NCI-H146 (cell line): Measurements from ENCODE around the gene THAP2.

Source experiments
- DNase-seq: peaks from one replicate; lab custom pipeline; 2025; lab: John Stamatoyannopoulos, UW

THAP2 gene

GRCh38 chr12:71663561-71664410 lies at the start of gene THAP2, which contains the start of gene ZFC3H1:
THAP2 (plus strand) TSS chr12:71664301; CDS start chr12:71664510, 209 bp downstream.
ZFC3H1 (minus strand) TSS chr12:71663848; CDS start chr12:71663610, 238 bp downstream.
- peak; percentile 99 for DNase-seq

GRCh38 chr12:71621938-71622337 lies 42.2 kb upstream of the THAP2 start:
- DNase-seq = no peak

GRCh38 chr12:71625476-71625875 lies 38.6 kb upstream of the THAP2 start:
- DNase-seq = no peak

- DNase-seq = no peak
Measured at GRCh38 chr12:71626098-71626497, 38.0 kb upstream of the THAP2 start.

GRCh38 chr12:71626768-71627167 lies 37.3 kb upstream of the THAP2 start:
- no peak for DNase-seq

GRCh38 chr12:71627438-71628002 lies 36.6 kb upstream of the THAP2 start:
- DNase-seq = no peak

- DNase-seq = peak; percentile 61
Measured at GRCh38 chr12:71636704-71637115, 27.4 kb upstream of the THAP2 start.

GRCh38 chr12:71638499-71638898 lies 25.6 kb upstream of the THAP2 start:
- no peak for DNase-seq

- DNase-seq = no peak
Measured at GRCh38 chr12:71639341-71639760, 24.8 kb upstream of the THAP2 start.

- no peak for DNase-seq
Measured at GRCh38 chr12:71640316-71640715, 23.8 kb upstream of the THAP2 start.

- DNase-seq = no peak
Measured at GRCh38 chr12:71641390-71641789, 22.7 kb upstream of the THAP2 start.

GRCh38 chr12:71642264-71642663 lies 21.8 kb upstream of the THAP2 start:
- no peak for DNase-seq

- DNase-seq = no peak
Measured at GRCh38 chr12:71645268-71645667, 18.8 kb upstream of the THAP2 start.

- DNase-seq = no peak
Measured at GRCh38 chr12:71646512-71646911, 17.6 kb upstream of the THAP2 start.

- DNase-seq = no peak
Measured at GRCh38 chr12:71648537-71648936, 15.6 kb upstream of the THAP2 start.

GRCh38 chr12:71649401-71649800 lies 14.7 kb upstream of the THAP2 start:
- no peak for DNase-seq

- DNase-seq = no peak
Measured at GRCh38 chr12:71652656-71653055, 11.4 kb upstream of the THAP2 start.

- no peak for DNase-seq
Measured at GRCh38 chr12:71653137-71653536, 11.0 kb upstream of the THAP2 start.

- no peak for DNase-seq
Measured at GRCh38 chr12:71654200-71654599, 9.9 kb upstream of the THAP2 start.

- DNase-seq = no peak
Measured at GRCh38 chr12:71655495-71655894, 8.6 kb upstream of the THAP2 start.

- no peak for DNase-seq
Measured at GRCh38 chr12:71655907-71656306, 8.2 kb upstream of the THAP2 start.

GRCh38 chr12:71656740-71657139 lies 7.4 kb upstream of the THAP2 start:
- no peak for DNase-seq

- no peak for DNase-seq
Measured at GRCh38 chr12:71661977-71662530, 2.0 kb upstream of the THAP2 start.
